KOPT-K1 (cell line): ENCODE measurements around the gene DNAJB5.

Experiments used
- H3K27ac ChIP-seq: fragments of 200-600 bp; sonication (generic); 2 replicates; pipeline ENCODE4 v1.5.1; 2016; ENCODE audit warnings: antibody characterized with exemption, mild to moderate bottlenecking, low read depth, low read length; ENCODE audit not compliant: poor library complexity, severe bottlenecking
- H3K36me3 ChIP-seq: fragments of 200-600 bp; sonication (generic); 2 replicates; pipeline ENCODE4 v1.5.1; 2017; ENCODE audit warnings: antibody characterized with exemption, mild to moderate bottlenecking, low read length, moderate library complexity; ENCODE audit not compliant: insufficient read depth
- H3K9me3 ChIP-seq: fragments of 200-600 bp; sonication (generic); 2 replicates; pipeline ENCODE4 v1.5.1; 2017; ENCODE audit warnings: antibody characterized with exemption, low read length, mild to moderate bottlenecking; ENCODE audit not compliant: insufficient read depth, poor library complexity, severe bottlenecking

DNAJB5 gene

GRCh38 chr9:34991607-34992375 lies 2.2 kb downstream of the DNAJB5 start:
- Histone ChIP-seq H3K36me3 (peaks cover 3% of the 10 kb centered on the region; the same call in 1 of the 2 replicates), H3K9me3 (no peaks in the 10 kb centered on the region), H3K27ac (no peak overlapping the region)

GRCh38 chr9:34992376-34992951 lies 2.9 kb downstream of the DNAJB5 start:
- H3K27ac ChIP-seq = no peak overlapping the region
- H3K36me3 ChIP-seq = peaks cover 7% of the 10 kb centered on the region; the same call in 1 of the 2 replicates
- H3K9me3 ChIP-seq = no peaks in the 10 kb centered on the region

- Histone ChIP-seq H3K9me3 (no peaks in the 10 kb centered on the region), H3K27ac (no peak overlapping the region), H3K36me3 (peaks cover 7% of the 10 kb centered on the region; the same call in 1 of the 2 replicates)
These were observed 4.1 kb downstream of the DNAJB5 start for GRCh38 chr9:34993502-34994259.

GRCh38 chr9:34994260-34994899 lies 4.8 kb downstream of the DNAJB5 start:
- Histone ChIP-seq H3K36me3 (peaks cover 7% of the 10 kb centered on the region; the same call in 1 of the 2 replicates), H3K9me3 (no peaks in the 10 kb centered on the region), H3K27ac (no peak overlapping the region)

- Histone ChIP-seq H3K9me3 (no peaks in the 10 kb centered on the region), H3K27ac (no peak overlapping the region), H3K36me3 (peaks cover 7% of the 10 kb centered on the region; the same call in 1 of the 2 replicates)
These were observed 5.5 kb downstream of the DNAJB5 start for GRCh38 chr9:34994900-34995669.

- H3K36me3 ChIP-seq = peaks cover 7% of the 10 kb centered on the region; the same call in 1 of the 2 replicates
- no peaks in the 10 kb centered on the region for H3K9me3 ChIP-seq
- H3K27ac ChIP-seq = no peak overlapping the region
These were observed 6.1 kb downstream of the DNAJB5 start for GRCh38 chr9:34995670-34996060.

- H3K27ac ChIP-seq = no peak overlapping the region
- no peaks in the 10 kb centered on the region for H3K9me3 ChIP-seq
- peaks cover 7% of the 10 kb centered on the region; the same call in 1 of the 2 replicates for H3K36me3 ChIP-seq
These were observed 6.8 kb downstream of the DNAJB5 start for GRCh38 chr9:34996181-34996904.

GRCh38 chr9:34996905-34997279 lies 7.3 kb downstream of the DNAJB5 start:
- H3K27ac ChIP-seq = no peak overlapping the region

GRCh38 chr9:34997379-34997781 lies 7.8 kb downstream of the DNAJB5 start:
- H3K27ac ChIP-seq = no peak overlapping the region
- peaks cover 7% of the 10 kb centered on the region; the same call in 1 of the 2 replicates for H3K36me3 ChIP-seq
- H3K9me3 ChIP-seq = no peaks in the 10 kb centered on the region

More at GRCh38 chr9:34996905-34997279, 7.3 kb downstream of the DNAJB5 start:
- H3K36me3 ChIP-seq = peaks cover 7% of the 10 kb centered on the region; the same call in 1 of the 2 replicates
- H3K9me3 ChIP-seq = no peaks in the 10 kb centered on the region

GRCh38 chr9:34998266-34998665 lies 8.7 kb downstream of the DNAJB5 start:
- H3K9me3 ChIP-seq = no peaks in the 10 kb centered on the region

GRCh38 chr9:34999576-34999975 lies 10.0 kb downstream of the DNAJB5 start:
- no peak overlapping the region for H3K27ac ChIP-seq
- H3K9me3 ChIP-seq = no peaks in the 10 kb centered on the region
- peaks cover 7% of the 10 kb centered on the region; the same call in 1 of the 2 replicates for H3K36me3 ChIP-seq

More at GRCh38 chr9:34998266-34998665, 8.7 kb downstream of the DNAJB5 start:
- Histone ChIP-seq H3K36me3 (peaks cover 7% of the 10 kb centered on the region; the same call in 1 of the 2 replicates), H3K27ac (no peak overlapping the region)

GRCh38 chr9:35000535-35001284 lies 11.2 kb downstream of the DNAJB5 start:
- no peak overlapping the region for H3K27ac ChIP-seq
- peaks cover 7% of the 10 kb centered on the region; the same call in 1 of the 2 replicates for H3K36me3 ChIP-seq
- no peaks in the 10 kb centered on the region for H3K9me3 ChIP-seq

GRCh38 chr9:35001285-35001677 lies 11.7 kb downstream of the DNAJB5 start:
- Histone ChIP-seq H3K36me3 (peaks cover 7% of the 10 kb centered on the region; the same call in 1 of the 2 replicates), H3K27ac (no peak overlapping the region), H3K9me3 (no peaks in the 10 kb centered on the region)
